GM12878 (cell line): ENCODE data around the gene PRDX1. TPM values are rescaled to one million over a fixed set of nuclear protein-coding genes. Genes with fewer than 3 reads are reported as not detected.
A peak's percentile ranks its signal among the peaks of the same experiment; 100 is the strongest.

Experiments used
- ATF3 ChIP-seq: IDR thresholded peaks from 2 replicates; pipeline ENCODE4 v1.6.1; 2011; ENCODE audit warnings: low read depth, mild to moderate bottlenecking, low read length, moderate library complexity, borderline replicate concordance; ENCODE audit errors: extremely low read depth
- CTCF ChIP-seq, 3 experiments: IDR thresholded peaks in 2 of 3; conservative IDR thresholded peaks in 1 of 3; 2 replicates each; pipeline ENCODE4 v1.5.1; 2011; ENCODE audit warnings: low read depth in 3 of 3, low read length in 3 of 3, mild to moderate bottlenecking in 3 of 3, control low read depth in 2 of 3, moderate library complexity in 2 of 3, inconsistent platforms in 1 of 3, mixed read lengths in 1 of 3; ENCODE audit not compliant: control insufficient read depth in 2 of 3, insufficient read depth in 1 of 3; ENCODE audit errors: extremely low read depth in 1 of 3
- E2F4 ChIP-seq: IDR thresholded peaks from 2 replicates; pipeline ENCODE4 v1.6.1; 2012; ENCODE audit warnings: low read depth, low read length, improper control_type of control experiment
- EGR1 ChIP-seq, 2 experiments: IDR thresholded peaks; 1 replicate in 1 of 2; 2 replicates in 1 of 2; pipeline ENCODE4 v1.6.1; 2011 to 2012; ENCODE audit warnings: low read depth in 2 of 2, low read length in 2 of 2, borderline replicate concordance in 1 of 2, mild to moderate bottlenecking in 1 of 2, moderate library complexity in 1 of 2
- HSF1 ChIP-seq: fragments of 150-350 bp; IDR thresholded peaks from 2 replicates; pipeline ENCODE4 v1.6.1; 2014; ENCODE audit warnings: mild to moderate bottlenecking, low read depth, low read length
- IKZF2 ChIP-seq, 2 experiments: fragments of 450-650 bp; IDR thresholded peaks; 2 replicates each; pipeline ENCODE4 v1.6.1; 2017; ENCODE audit warnings: mild to moderate bottlenecking in 2 of 2, moderate library complexity in 2 of 2
- JUNB ChIP-seq: IDR thresholded peaks from 2 replicates; pipeline ENCODE4 v1.6.1; 2016; ENCODE audit warnings: antibody characterized with exemption, mild to moderate bottlenecking
- JUND ChIP-seq: IDR thresholded peaks from 2 replicates; pipeline ENCODE4 v1.6.1; 2012; ENCODE audit warnings: low read depth, mild to moderate bottlenecking, low read length, improper control_type of control experiment, moderate library complexity
- NFYA ChIP-seq: IDR thresholded peaks from 2 replicates; pipeline ENCODE4 v1.6.1; 2011; ENCODE audit warnings: low read depth, mild to moderate bottlenecking, low read length, improper control_type of control experiment, borderline replicate concordance
- PAX8 ChIP-seq: fragments of 450-650 bp; IDR thresholded peaks from 2 replicates; pipeline ENCODE4 v1.6.1; 2017; ENCODE audit warnings: mild to moderate bottlenecking, moderate library complexity
- PKNOX1 ChIP-seq: fragments of 450-650 bp; IDR thresholded peaks from 2 replicates; pipeline ENCODE4 v1.6.1; 2016; ENCODE audit warnings: mild to moderate bottlenecking
- POLR2A ChIP-seq: IDR thresholded peaks from 2 replicates; pipeline ENCODE4 v1.6.1; 2011; ENCODE audit warnings: low read depth, mild to moderate bottlenecking, low read length
- RAD51 ChIP-seq: fragments of 450-650 bp; IDR thresholded peaks from 2 replicates; pipeline ENCODE4 v1.6.1; 2016; ENCODE audit warnings: moderate library complexity, mild to moderate bottlenecking, inconsistent platforms
- SP1 ChIP-seq: IDR thresholded peaks from one replicate; pipeline ENCODE4 v1.6.1; 2011; ENCODE audit warnings: low read depth, low read length
- SREBF2 ChIP-seq: IDR thresholded peaks from 2 replicates; pipeline ENCODE4 v1.6.1; 2012; ENCODE audit warnings: mild to moderate bottlenecking, low read length
- SRF ChIP-seq, 2 experiments: IDR thresholded peaks; 2 replicates each; pipeline ENCODE4 v1.6.1; 2011; ENCODE audit warnings: low read depth in 2 of 2, low read length in 2 of 2, mild to moderate bottlenecking in 1 of 2, moderate library complexity in 1 of 2
- TCF12 ChIP-seq: IDR thresholded peaks from 2 replicates; pipeline ENCODE4 v1.6.1; 2011; ENCODE audit warnings: low read depth, mild to moderate bottlenecking, low read length
- ZBED1 ChIP-seq: IDR thresholded peaks from 2 replicates; pipeline ENCODE4 v1.6.1; 2016; ENCODE audit warnings: borderline replicate concordance
- ZBTB40 ChIP-seq: fragments of 450-650 bp; IDR thresholded peaks from 2 replicates; pipeline ENCODE4 v1.6.1; 2016; ENCODE audit warnings: mild to moderate bottlenecking, moderate library complexity, borderline replicate concordance
- ZNF207 ChIP-seq: fragments of 450-650 bp; IDR thresholded peaks from 2 replicates; pipeline ENCODE4 v1.6.1; 2014; ENCODE audit warnings: antibody characterized with exemption, mild to moderate bottlenecking, borderline replicate concordance
- ZZZ3 ChIP-seq: IDR thresholded peaks from 2 replicates; pipeline ENCODE4 v1.6.1; 2011; ENCODE audit warnings: low read depth; ENCODE audit not compliant: control insufficient read depth, insufficient read length
- polyA plus RNA-seq, 11 experiments: library from polyadenylated mRNA; depleted of rRNA in 4 of 11; unstranded in 6 of 11; stranded (reverse) in 5 of 11; fragments of >200 nt; fragmentation: Nextera tagmentation in 4 of 11; fragmentation: Illumina TruSeq in 1 of 11; extraction: Ambion mirVana in 4 of 11; extraction: Trizol in 1 of 11; gene quantifications; 1 replicate in 1 of 11; 2 replicates in 10 of 11; pipeline versions ENCODE4 v1.2.1 to v1.2.3, GENCODE V29; 2011 to 2016; ENCODE audit warnings: inconsistent platforms in 2 of 11, missing spikeins in 2 of 11, low read depth in 1 of 11
- total RNA-seq, 4 experiments: library from RNA; depleted of rRNA in 3 of 4; stranded (reverse); fragments of >200 nt in 3 of 4; fragmentation: Illumina TruSeq in 1 of 4; extraction: Trizol in 1 of 4; gene quantifications; 2 replicates each; pipeline versions ENCODE4 v1.2.1 to v1.2.3, GENCODE V29; 2013 to 2021

The PRDX1 gene
- total and polyA plus RNA-seq, 10 of the 15 experiments (the other 5 are each of a cell fraction or from before 2014, with no cell fraction given), result 659 to 1,775 (median 811) TPM

DNA sequence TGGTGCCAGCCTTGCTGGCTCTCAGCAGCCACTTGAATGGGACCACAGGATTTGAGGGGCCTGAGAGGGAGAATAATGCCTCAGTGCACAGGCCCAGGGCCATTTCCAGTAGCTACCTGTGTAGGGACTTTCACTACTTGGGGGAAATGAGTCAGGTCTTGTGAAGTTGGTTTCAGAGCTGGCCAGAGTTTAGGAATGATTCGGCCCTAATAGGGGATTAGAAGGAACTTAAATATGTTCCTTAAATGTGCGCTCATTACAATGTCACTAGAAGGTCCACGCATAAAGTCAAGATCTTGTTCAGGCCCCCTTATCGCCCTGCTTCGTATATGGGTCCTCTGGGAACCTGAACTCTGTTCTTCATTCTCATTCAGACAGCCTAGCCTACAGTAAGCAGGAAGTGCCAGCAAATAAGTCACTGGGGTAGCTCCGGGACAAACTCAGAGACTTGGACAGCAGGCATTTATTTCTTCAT lies 23.4 kb upstream of the PRDX1 start (continued):
- TF ChIP-seq RAD51, result no peak
- TF ChIP-seq PKNOX1, result no peak
- TF ChIP-seq ZBTB40, result no peak
- peak; percentile 55 for TF ChIP-seq SP1
- no peak for TF ChIP-seq NFYA
- TF ChIP-seq SREBF2, result no peak
- no peak for TF ChIP-seq HSF1
- TF ChIP-seq E2F4, result no peak
- peak; percentile 97 for TF ChIP-seq JUNB
- peak; percentile 93 to 95 for TF ChIP-seq IKZF2 (IDR thresholded peaks at IDR 0.05)
- no peak for TF ChIP-seq ZNF207
- TF ChIP-seq POLR2A, result no peak
- 0 out of 4 replicates have a peak, but pooled peaks of 1 of the 2 experiments have one; percentile 28 for TF ChIP-seq SRF (IDR thresholded peaks at IDR 0.05; ENCODE audit: low read depth in 2 of 2, low read length in 2 of 2)
- no peak for TF ChIP-seq ATF3
- peak; percentile 40; the same call in 1 of the 2 replicates for TF ChIP-seq TCF12
- TF ChIP-seq EGR1 (IDR thresholded peaks at IDR 0.05; ENCODE audit: borderline replicate concordance in 1 of 2, low read depth in 2 of 2, low read length in 2 of 2), result peak in 1 of 2 experiments; percentile 49; a peak in 1 of 3 replicates
- TF ChIP-seq JUND, result no peak
- no peak for TF ChIP-seq CTCF (IDR thresholded peaks at IDR 0.05 in 2 of 3, conservative IDR thresholded peaks at IDR 0.05 in 1 of 3; ENCODE audit: control insufficient read depth in 2 of 3, extremely low read depth in 1 of 3, insufficient read depth in 1 of 3, low read depth in 3 of 3, low read length in 3 of 3)
- TF ChIP-seq ZBED1, result peak; percentile 90; the same call in 1 of the 2 replicates
- no peak for TF ChIP-seq PAX8
- TF ChIP-seq ZZZ3, result no peak
